ENCODE data around the gene TPK1. TPM values are rescaled to one million over a fixed set of nuclear protein-coding genes. Genes with fewer than 3 reads are reported as not detected.

Gene TPK1
- total and polyA plus RNA-seq, 3 donors from 2014 or later: 10.9 to 17.2 (median 12.6) TPM

- H3K27ac ChIP-seq: no peak overlapping the region
These were observed 15.3 kb downstream of the TPK1 start for GRCh38 chr7:144820552-144820951.

GRCh38 chr7:144819566-144819965, 16.3 kb downstream of the TPK1 start:
- DNase-seq: no peak
- H3K36me3 ChIP-seq (ENCODE audit: low read depth, missing control alignments): no peaks in the 10 kb centered on the region
- no peak overlapping the region for H3K4me3 ChIP-seq
- H3K4me1 ChIP-seq: no peaks in the 10 kb centered on the region
- WGBS, 2 donors: 85 to 100% methylated on average over 1 of the region's 1 CpG
- no peak overlapping the region for H3K27ac ChIP-seq
- intact Hi-C loops (cut with DNase I; ENCODE audit: low total_unique reads): no loop called here
- TF ChIP-seq POLR2A (IDR thresholded peaks at IDR 0.05) (no peak), CTCF (IDR thresholded peaks at IDR 0.05) (no peak)
- no peaks in the 10 kb centered on the region for H3K27me3 ChIP-seq
- no peaks in the 10 kb centered on the region for H3K9me3 ChIP-seq

More at GRCh38 chr7:144820552-144820951, 15.3 kb downstream of the TPK1 start:
- no peak for TF ChIP-seq POLR2A (IDR thresholded peaks at IDR 0.05)
- TF ChIP-seq CTCF (IDR thresholded peaks at IDR 0.05): no peak
- Histone ChIP-seq H3K4me3 (no peak overlapping the region), H3K4me1 (no peaks in the 10 kb centered on the region), H3K36me3 (ENCODE audit: low read depth, missing control alignments) (no peaks in the 10 kb centered on the region), H3K9me3 (no peaks in the 10 kb centered on the region), H3K27me3 (no peaks in the 10 kb centered on the region)
- no peak for DNase-seq
- intact Hi-C loops (cut with DNase I; ENCODE audit: low total_unique reads): no loop called here

GRCh38 chr7:144818511-144818910, 17.3 kb downstream of the TPK1 start:
- no peak for DNase-seq
- H3K9me3 ChIP-seq: no peaks in the 10 kb centered on the region

GRCh38 chr7:144817001-144817400, 18.9 kb downstream of the TPK1 start:
- no peaks in the 10 kb centered on the region for H3K4me1 ChIP-seq
- intact Hi-C loops (cut with DNase I; ENCODE audit: low total_unique reads): no loop called here
- H3K27me3 ChIP-seq: no peaks in the 10 kb centered on the region
- no peak overlapping the region for H3K27ac ChIP-seq
- no peaks in the 10 kb centered on the region for H3K36me3 ChIP-seq (ENCODE audit: low read depth, missing control alignments)
- TF ChIP-seq CTCF (IDR thresholded peaks at IDR 0.05) (no peak), POLR2A (IDR thresholded peaks at IDR 0.05) (no peak)
- H3K4me3 ChIP-seq: no peak overlapping the region
- 68 to 83% methylated on average over 3 of the region's 3 CpGs for WGBS, 2 donors
- DNase-seq: no peak
- no peaks in the 10 kb centered on the region for H3K9me3 ChIP-seq

More at GRCh38 chr7:144818511-144818910, 17.3 kb downstream of the TPK1 start:
- intact Hi-C loops (cut with DNase I; ENCODE audit: low total_unique reads): no loop called here
- H3K27me3 ChIP-seq: no peaks in the 10 kb centered on the region
- H3K4me3 ChIP-seq: no peak overlapping the region
- TF ChIP-seq CTCF (IDR thresholded peaks at IDR 0.05) (no peak), POLR2A (IDR thresholded peaks at IDR 0.05) (no peak)
- 76 to 78% methylated on average over 4 of the region's 4 CpGs for WGBS, 2 donors
- H3K36me3 ChIP-seq (ENCODE audit: low read depth, missing control alignments): no peaks in the 10 kb centered on the region
- H3K4me1 ChIP-seq: no peaks in the 10 kb centered on the region
- H3K27ac ChIP-seq: no peak overlapping the region

- no peaks in the 10 kb centered on the region for H3K9me3 ChIP-seq
- H3K27me3 ChIP-seq: no peaks in the 10 kb centered on the region
- DNase-seq: no peak
- TF ChIP-seq CTCF (IDR thresholded peaks at IDR 0.05): no peak
- no peak for TF ChIP-seq POLR2A (IDR thresholded peaks at IDR 0.05)
- H3K36me3 ChIP-seq (ENCODE audit: low read depth, missing control alignments): no peaks in the 10 kb centered on the region
- 84 to 88% methylated on average over 1 of the region's 1 CpG for WGBS, 2 donors
- H3K4me1 ChIP-seq: no peaks in the 10 kb centered on the region
- H3K4me3 ChIP-seq: no peak overlapping the region
- H3K27ac ChIP-seq: no peak overlapping the region
- intact Hi-C loops (cut with DNase I; ENCODE audit: low total_unique reads): no loop called here
These were observed 21.6 kb downstream of the TPK1 start for GRCh38 chr7:144814299-144814698.
